ENCODE data around the gene NUP85.
"Not testable (repeated sequence)": the region's sequence is repeated elsewhere in the genome, so short reads cannot be mapped to it uniquely, and the experiment has no call there.

GRCh38 chr17:75158480-75158879, 47.0 kb upstream of the NUP85 start:
- not testable (repeated sequence) for TF ChIP-seq POLR2AphosphoS5, POLR2A (IDR thresholded peaks at IDR 0.05; ENCODE audit: low read depth, low read length)

Data from GM12892 (cell line).